SKM-1 (cell line): ENCODE data around the gene PPP1R13L.
A peak's percentile ranks its signal among the peaks of the same experiment; 100 is the strongest.
"Not testable (repeated sequence)": the region's sequence is repeated elsewhere in the genome, so short reads cannot be mapped to it uniquely, and the experiment has no call there.

Experiments
- DNase-seq: peaks from one replicate; lab custom pipeline; 2025; ENCODE audit not compliant: unreplicated experiment; lab: John Stamatoyannopoulos, UW

Gene PPP1R13L

GRCh38 chr19:45404557-45405434, at the start of gene PPP1R13L:
TSS of gene PPP1R13L (minus strand) at chr19:45405069. CDS start at chr19:45398318, 6,751 bp downstream.
- no peak for DNase-seq

GRCh38 chr19:45451850-45452387, 47.0 kb upstream of the PPP1R13L start:
- no peak for DNase-seq

GRCh38 chr19:45451131-45451849, 46.4 kb upstream of the PPP1R13L start:
- no peak for DNase-seq

- no peak for DNase-seq
These were observed 45.1 kb upstream of the PPP1R13L start for GRCh38 chr19:45450012-45450333.

GRCh38 chr19:45448887-45449299, 44.0 kb upstream of the PPP1R13L start:
- no peak for DNase-seq

- no peak for DNase-seq
These were observed 43.5 kb upstream of the PPP1R13L start for GRCh38 chr19:45448425-45448756.

GRCh38 chr19:45446944-45447343, 42.1 kb upstream of the PPP1R13L start:
- DNase-seq: no peak

- no peak for DNase-seq
These were observed 41.4 kb upstream of the PPP1R13L start for GRCh38 chr19:45446295-45446694.

- DNase-seq: no peak
These were observed 40.3 kb upstream of the PPP1R13L start for GRCh38 chr19:45445139-45445538.

GRCh38 chr19:45444318-45445041, 39.6 kb upstream of the PPP1R13L start:
- DNase-seq: no peak

- DNase-seq: no peak
These were observed 38.8 kb upstream of the PPP1R13L start for GRCh38 chr19:45443462-45444317.

- DNase-seq: no peak
These were observed 38.1 kb upstream of the PPP1R13L start for GRCh38 chr19:45442778-45443461.

GRCh38 chr19:45442408-45442777, 37.5 kb upstream of the PPP1R13L start:
- DNase-seq: no peak

- no peak for DNase-seq
These were observed 36.2 kb upstream of the PPP1R13L start for GRCh38 chr19:45440873-45441654.

- DNase-seq: no peak
These were observed 35.4 kb upstream of the PPP1R13L start for GRCh38 chr19:45440259-45440638.

GRCh38 chr19:45439569-45440258, 34.8 kb upstream of the PPP1R13L start:
- peak; percentile 25 for DNase-seq

GRCh38 chr19:45439190-45439568, 34.3 kb upstream of the PPP1R13L start:
- no peak for DNase-seq

- DNase-seq: no peak
These were observed 32.5 kb upstream of the PPP1R13L start for GRCh38 chr19:45437328-45437727.

GRCh38 chr19:45432543-45432942, 27.7 kb upstream of the PPP1R13L start:
- not testable (repeated sequence) for DNase-seq
